Neural cell (in vitro differentiated cells): ENCODE data around the gene FIBCD1. TPM values are rescaled to one million over a fixed set of nuclear protein-coding genes. Genes with fewer than 3 reads are reported as not detected.

Experiments
- H2AFZ ChIP-seq: fragments of 200-600, 300-800 bp; sonication (generic), shearing (Covaris generic); 2 replicates; pipeline ENCODE4 v1.6.0; 2014; ENCODE audit warnings: low read depth, mild to moderate bottlenecking, antibody characterized with exemption, low read length, moderate library complexity
- H3F3A ChIP-seq: fragments of 200-600 bp; shearing (Covaris generic); 2 replicates; pipeline ENCODE4 v1.6.1; 2016; ENCODE audit warnings: mild to moderate bottlenecking, moderate library complexity, mixed read lengths, antibody characterized with exemption, low read length; ENCODE audit not compliant: insufficient read depth, poor library complexity, severe bottlenecking
- H3K27ac ChIP-seq: fragments of 200-600, 300-800 bp; sonication (generic), shearing (Covaris generic); 2 replicates; pipeline ENCODE4 v1.5.1; 2014; ENCODE audit warnings: mild to moderate bottlenecking, low read length, moderate library complexity
- H3K27me3 ChIP-seq: fragments of 300-800, 200-600 bp; sonication (generic), shearing (Covaris generic); 2 replicates; pipeline ENCODE4 v1.6.0; 2014; ENCODE audit warnings: mild to moderate bottlenecking, low read depth, low read length, moderate library complexity; ENCODE audit not compliant: insufficient read depth
- H3K36me3 ChIP-seq: fragments of 300-800, 200-600 bp; sonication (generic), shearing (Covaris generic); 2 replicates; pipeline ENCODE4 v1.5.1; 2014; ENCODE audit warnings: mild to moderate bottlenecking, antibody characterized with exemption, low read length, moderate library complexity; ENCODE audit not compliant: insufficient read depth
- H3K4me2 ChIP-seq: fragments of 300-800, 200-600 bp; sonication (generic), shearing (Covaris generic); 2 replicates; pipeline ENCODE4 v1.6.0; 2014; ENCODE audit warnings: mild to moderate bottlenecking, low read length
- H3K4me3 ChIP-seq: fragments of 300-800, 200-600 bp; sonication (generic), shearing (Covaris generic); 2 replicates; pipeline ENCODE4 v1.5.1; 2014; ENCODE audit warnings: mild to moderate bottlenecking, low read length, moderate library complexity
- H3K79me2 ChIP-seq: fragments of 200-600 bp; shearing (Covaris generic); replicated peaks from 2 replicates; pipeline ENCODE4 v1.6.0; 2014; ENCODE audit warnings: mild to moderate bottlenecking, low read length, moderate library complexity; ENCODE audit not compliant: insufficient read depth
- H3K9ac ChIP-seq: fragments of 300-800, 200-600 bp; sonication (generic), shearing (Covaris generic); 2 replicates; pipeline ENCODE4 v1.6.1; 2016; ENCODE audit warnings: mild to moderate bottlenecking, low read length, mixed read lengths
- H3K9me2 ChIP-seq: fragments of 200-600 bp; shearing (Covaris generic); 2 replicates; pipeline ENCODE4 v1.6.1; 2016; ENCODE audit warnings: mild to moderate bottlenecking, low read length, mixed read lengths; ENCODE audit not compliant: insufficient read depth
- H3K9me3 ChIP-seq: fragments of 200-600, 300-800 bp; sonication (generic), shearing (Covaris generic); 2 replicates; pipeline ENCODE4 v1.6.1; 2016; ENCODE audit warnings: mild to moderate bottlenecking, mixed run types, low read length, moderate library complexity, mixed read lengths
- H4K20me1 ChIP-seq: fragments of 200-600 bp; shearing (Covaris generic); 2 replicates; pipeline ENCODE4 v1.6.1; 2016; ENCODE audit warnings: mild to moderate bottlenecking, mixed run types; ENCODE audit not compliant: insufficient read depth
- CTCF ChIP-seq: fragments of 450-650 bp; IDR thresholded peaks from 2 replicates; pipeline ENCODE4 v1.5.1; 2014; ENCODE audit warnings: antibody characterized with exemption, mild to moderate bottlenecking, moderate library complexity; ENCODE audit not compliant: poor library complexity, severe bottlenecking
- EP300 ChIP-seq: fragments of 450-650 bp; conservative IDR thresholded peaks from 2 replicates; pipeline ENCODE4 v1.6.1; 2014; ENCODE audit warnings: antibody characterized with exemption, mild to moderate bottlenecking, moderate library complexity; ENCODE audit not compliant: poor library complexity, severe bottlenecking
- MXI1 ChIP-seq: fragments of 450-650 bp; conservative IDR thresholded peaks from 2 replicates; pipeline ENCODE4 v1.6.1; 2014; ENCODE audit warnings: antibody characterized with exemption, mild to moderate bottlenecking; ENCODE audit not compliant: poor library complexity, severe bottlenecking
- RAD21 ChIP-seq: fragments of 450-650 bp; conservative IDR thresholded peaks from 2 replicates; pipeline ENCODE4 v1.6.1; 2014; ENCODE audit warnings: antibody characterized with exemption, mild to moderate bottlenecking, moderate library complexity
- REST ChIP-seq: IDR thresholded peaks from 2 replicates; pipeline ENCODE4 v1.6.1; 2012; ENCODE audit warnings: borderline replicate concordance
- SMC3 ChIP-seq: fragments of 450-650 bp; conservative IDR thresholded peaks from 2 replicates; pipeline ENCODE4 v1.6.1; 2014; ENCODE audit warnings: antibody characterized with exemption, mild to moderate bottlenecking, moderate library complexity; ENCODE audit not compliant: poor library complexity
- TAF1 ChIP-seq: IDR thresholded peaks from 2 replicates; pipeline ENCODE4 v1.6.1; 2012; ENCODE audit warnings: low read depth
- polyA plus RNA-seq: library from polyadenylated mRNA; depleted of rRNA; stranded (reverse); fragments of >200 nt; gene quantifications from 2 replicates; pipeline ENCODE4 v1.2.3, GENCODE V29; 2014

Gene FIBCD1
- polyA plus RNA-seq, 1 donor from 2014 or later: 2.7 TPM

GRCh38 chr9:130939405-130940026, 469 bp upstream of the FIBCD1 start:
- Histone ChIP-seq H3K79me2 (no peaks in the 10 kb centered on the region), H3K36me3 (no peaks in the 10 kb centered on the region), H3K9me2 (no peaks in the 10 kb centered on the region), H3K9me3 (no peaks in the 10 kb centered on the region), H3F3A (no peaks in the 10 kb centered on the region), H3K27me3 (peaks cover 47% of the 10 kb centered on the region), H3K9ac (no peak overlapping the region), H3K4me2 (no peak overlapping the region), H4K20me1 (no peaks in the 10 kb centered on the region), H3K4me3 (peak overlapping the region; percentile 79), H2AFZ (no peak overlapping the region), H3K27ac (no peak overlapping the region)
- TF ChIP-seq CTCF (no peak), REST (no peak), TAF1 (no peak), SMC3 (no peak), RAD21 (no peak), EP300 (no peak), MXI1 (no peak)

GRCh38 chr9:130938184-130938651, 829 bp downstream of the FIBCD1 start:
- Histone ChIP-seq H2AFZ (no peak overlapping the region), H3K36me3 (no peaks in the 10 kb centered on the region), H3K27me3 (peaks cover 47% of the 10 kb centered on the region), H4K20me1 (no peaks in the 10 kb centered on the region), H3K4me2 (no peak overlapping the region), H3K9me3 (no peaks in the 10 kb centered on the region), H3K9ac (peak overlapping the region; percentile 38), H3K9me2 (no peaks in the 10 kb centered on the region), H3K79me2 (no peaks in the 10 kb centered on the region), H3K27ac (no peak overlapping the region), H3F3A (no peaks in the 10 kb centered on the region), H3K4me3 (peak overlapping the region; percentile 65)
- no peak for TF ChIP-seq REST
- TF ChIP-seq TAF1: no peak
- no peak for TF ChIP-seq RAD21
- no peak for TF ChIP-seq CTCF
